Right lobe of liver (tissue), 6 donors: ENCODE measurements around the gene PKD2. TPM values are rescaled to one million over a fixed set of nuclear protein-coding genes. Genes with fewer than 3 reads are reported as not detected.
A peak's percentile ranks its signal among the peaks of the same experiment; 100 is the strongest.
"Not testable (repeated sequence)": the region's sequence is repeated elsewhere in the genome, so short reads cannot be mapped to it uniquely, and the experiment has no call there.

Experiments
- ATAC-seq, 4 donors: fragments of 200-7000 bp; cut with Tn5 transposase; one replicate each; pipeline ENCODE4 v1.9.1; 2020; ENCODE audit warnings: mild to moderate bottlenecking in 4 of 4, moderate library complexity in 4 of 4
- DNase-seq, 3 donors: peaks; one replicate each; pipeline ENCODE4 v3.0.0-alpha.2; 2020
- H3K27ac ChIP-seq, 3 donors: fragments of 200-600 bp; one replicate each; pipeline ENCODE4 v1.8.0; 2022
- H3K27me3 ChIP-seq, 2 donors: fragments of 200-600 bp; one replicate each; pipeline ENCODE4 v1.8.0; 2022
- H3K36me3 ChIP-seq, 4 donors: fragments of 200-600 bp; sonication (generic) in 1 of 4; one replicate each; pipeline versions ENCODE4 v1.5.1 to v1.8.0; 2017 to 2022; ENCODE audit warnings: control low read depth in 1 of 4
- H3K4me1 ChIP-seq, 4 donors: fragments of 200-600 bp; sonication (generic) in 1 of 4; one replicate each; pipeline versions ENCODE4 v1.5.1 to v1.8.0; 2017 to 2022; ENCODE audit warnings: control low read depth in 1 of 4
- H3K4me3 ChIP-seq, 3 donors: fragments of 200-600 bp; one replicate each; pipeline ENCODE4 v1.8.0; 2022
- H3K9me3 ChIP-seq, 4 donors: fragments of 200-600 bp; sonication (generic) in 1 of 4; one replicate each; pipeline versions ENCODE4 v1.5.1 to v1.8.0; 2017 to 2022; ENCODE audit warnings: control low read depth in 1 of 4
- POLR2A ChIP-seq: fragments of 450-650 bp; IDR thresholded peaks from one replicate; pipeline ENCODE4 v1.6.1; 2017; ENCODE audit warnings: antibody characterized with exemption, mild to moderate bottlenecking
- WGBS: methylation state at CpG from one replicate; pipeline ENCODE4 v1.1.6; 2018; ENCODE audit warnings: low coverage, low lambda C conversion rate; ENCODE audit not compliant: insufficient coverage; ENCODE audit errors: missing lambda C conversion rate; 5-methylcytosine and 5-hydroxymethylcytosine counted together
- intact Hi-C, 2 donors: fragments of 100-400 bp; cut with DNase I; formaldehyde crosslinking; loops; one replicate each; pipeline versions ENCODE4 v1.11.2 to v1.14.1; 2022
- total RNA-seq, 6 experiments: library from RNA; depleted of rRNA in 2 of 6; stranded (reverse); fragments of >200 nt in 2 of 6; fragmentation: NEBNext Ultra II Directional in 3 of 6; extraction: Animal tissue kit (Norgen Biotek cat#: 25700) in 3 of 6; gene quantifications; one replicate each; pipeline versions ENCODE4 v1.1.0 to v1.2.4, GENCODE V29; 2016 to 2023
- TF ChIP-seq, protein P1 (sequence below), 4 donors: fragments of 200-600 bp in 3 of 4; fragments of 450-650 bp in 1 of 4; IDR thresholded peaks; one replicate each; pipeline versions ENCODE4 v1.5.1 to v1.8.0; 2016 to 2022; ENCODE audit warnings: antibody characterized with exemption in 4 of 4, mild to moderate bottlenecking in 2 of 4
- donor health status: DM: no; HTN: yes; CAD: no.
- donor health status: DM: no; HTN: no; CAD: no.
- donor health status: DM: no; HTN: no; CAD: no.
- donor health status: DM: no; HTN: yes; CAD: no.
- donor health status: DM: no; HTN: yes; CAD: no.

The PKD2 gene
- total RNA-seq, 6 experiments from 2014 or later, result 5.5 to 9.0 (median 6.7) TPM

DNA sequence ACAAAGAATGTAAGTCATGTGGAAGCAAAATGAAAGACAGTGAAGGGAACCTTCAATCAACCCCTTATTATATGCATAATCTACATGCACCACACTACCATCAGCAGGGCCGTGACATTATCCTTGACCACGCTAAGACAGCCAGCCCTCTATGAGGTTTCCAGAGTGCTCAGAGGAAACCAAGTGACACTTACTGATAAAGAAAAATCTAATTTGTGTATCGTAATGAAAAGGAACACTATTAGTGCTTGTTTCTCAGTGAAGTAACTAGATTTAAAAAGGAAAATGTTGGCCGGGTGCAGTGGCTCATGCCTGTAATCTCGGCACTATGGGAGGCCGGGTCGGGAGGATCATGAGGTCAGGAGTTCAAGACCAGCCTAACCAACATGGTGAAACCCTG, 94.6 kb downstream of the PKD2 start:
- no peak for TF ChIP-seq POLR2A
- TF ChIP-seq, protein P1, sequence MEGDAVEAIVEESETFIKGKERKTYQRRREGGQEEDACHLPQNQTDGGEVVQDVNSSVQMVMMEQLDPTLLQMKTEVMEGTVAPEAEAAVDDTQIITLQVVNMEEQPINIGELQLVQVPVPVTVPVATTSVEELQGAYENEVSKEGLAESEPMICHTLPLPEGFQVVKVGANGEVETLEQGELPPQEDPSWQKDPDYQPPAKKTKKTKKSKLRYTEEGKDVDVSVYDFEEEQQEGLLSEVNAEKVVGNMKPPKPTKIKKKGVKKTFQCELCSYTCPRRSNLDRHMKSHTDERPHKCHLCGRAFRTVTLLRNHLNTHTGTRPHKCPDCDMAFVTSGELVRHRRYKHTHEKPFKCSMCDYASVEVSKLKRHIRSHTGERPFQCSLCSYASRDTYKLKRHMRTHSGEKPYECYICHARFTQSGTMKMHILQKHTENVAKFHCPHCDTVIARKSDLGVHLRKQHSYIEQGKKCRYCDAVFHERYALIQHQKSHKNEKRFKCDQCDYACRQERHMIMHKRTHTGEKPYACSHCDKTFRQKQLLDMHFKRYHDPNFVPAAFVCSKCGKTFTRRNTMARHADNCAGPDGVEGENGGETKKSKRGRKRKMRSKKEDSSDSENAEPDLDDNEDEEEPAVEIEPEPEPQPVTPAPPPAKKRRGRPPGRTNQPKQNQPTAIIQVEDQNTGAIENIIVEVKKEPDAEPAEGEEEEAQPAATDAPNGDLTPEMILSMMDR (IDR thresholded peaks at IDR 0.05), result no peak
- no peak for ATAC-seq
- no peak overlapping the region for H3K4me3 ChIP-seq
- 81% methylated on average over 6 of the region's 7 CpGs for WGBS
- DNase-seq, result no peak
- H3K9me3 ChIP-seq, result no peaks in the 10 kb centered on the region
- H3K4me1 ChIP-seq, result peaks cover 0 to 23% (median 7%) of the 10 kb centered on the region in 4 donors
- H3K36me3 ChIP-seq, result no peaks in the 10 kb centered on the region
- no peak overlapping the region for H3K27ac ChIP-seq
- intact Hi-C loops, result no loop called here
- H3K27me3 ChIP-seq, result no peaks in the 10 kb centered on the region

DNA sequence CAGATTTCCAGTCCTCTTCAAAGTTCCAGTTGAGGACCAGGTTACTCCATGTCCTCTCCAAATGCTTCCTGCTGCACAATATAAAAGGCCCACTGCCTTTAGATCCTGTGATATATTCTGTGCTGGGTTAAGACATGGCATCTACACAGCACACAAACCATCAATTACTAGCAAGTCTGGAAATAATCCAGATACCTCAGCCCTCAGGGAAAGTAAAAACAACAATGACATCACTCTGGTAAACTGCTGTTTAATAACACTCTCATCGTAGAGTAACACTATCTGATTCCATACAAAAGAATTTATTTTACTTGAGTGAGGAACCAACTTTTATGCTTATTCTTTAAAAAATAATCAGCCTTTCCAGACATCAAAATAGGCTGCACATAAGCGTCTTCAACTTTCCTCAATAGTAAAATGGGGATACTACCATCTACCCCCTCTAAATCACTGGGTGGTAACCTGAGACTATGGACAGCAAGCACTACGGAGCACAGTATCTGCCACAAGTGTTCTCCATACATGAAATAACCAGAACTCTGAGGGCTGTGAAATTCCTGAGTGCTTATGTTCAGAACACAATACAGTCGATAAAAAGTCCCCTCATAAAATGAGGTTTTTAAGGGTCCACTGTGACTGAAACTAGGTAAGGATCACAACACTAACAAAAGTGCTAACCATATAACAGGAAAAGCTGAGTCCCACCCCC, 97.6 kb downstream of the PKD2 start:
- Histone ChIP-seq H3K9me3 (no peaks in the 10 kb centered on the region), H3K27ac (peak overlapping the region; percentile 8 to 73 (median 48)), H3K4me3 (no peak overlapping the region), H3K27me3 (no peaks in the 10 kb centered on the region), H3K4me1 (peaks cover 0 to 43% (median 15%) of the 10 kb centered on the region in 4 donors), H3K36me3 (no peaks in the 10 kb centered on the region)
- whole genome bisulfite sequencing, result 60% methylated on average over 4 of the region's 4 CpGs
- no peak for DNase-seq
- TF ChIP-seq, protein P1 (IDR thresholded peaks at IDR 0.05), result no peak
- no peak for TF ChIP-seq POLR2A
- intact Hi-C loops, result no loop called here
- peak in 1 of 4 donors; percentile 51 for ATAC-seq

DNA sequence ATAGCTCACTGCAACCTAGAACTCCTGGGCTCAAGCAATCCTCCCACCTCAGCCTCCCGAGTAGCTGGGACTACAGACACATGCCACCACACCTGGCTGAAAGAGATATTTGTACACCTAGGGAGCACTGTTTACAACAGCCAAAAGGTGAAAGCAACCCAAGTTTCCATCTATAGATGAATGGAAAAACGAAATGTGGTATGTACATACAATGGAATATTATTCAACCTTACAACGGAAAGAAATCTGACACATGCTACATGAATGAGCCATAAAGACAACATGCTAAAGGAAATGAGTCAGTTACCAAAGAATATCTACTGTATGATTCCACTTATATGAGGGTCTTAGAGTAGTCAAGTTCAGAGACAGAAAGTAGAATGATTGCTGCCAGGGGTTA, 98.8 kb downstream of the PKD2 start:
- H3K27ac ChIP-seq, result peak overlapping the region in 2 of 3 donors; percentile 48 to 73
- no peak for ATAC-seq

DNA sequence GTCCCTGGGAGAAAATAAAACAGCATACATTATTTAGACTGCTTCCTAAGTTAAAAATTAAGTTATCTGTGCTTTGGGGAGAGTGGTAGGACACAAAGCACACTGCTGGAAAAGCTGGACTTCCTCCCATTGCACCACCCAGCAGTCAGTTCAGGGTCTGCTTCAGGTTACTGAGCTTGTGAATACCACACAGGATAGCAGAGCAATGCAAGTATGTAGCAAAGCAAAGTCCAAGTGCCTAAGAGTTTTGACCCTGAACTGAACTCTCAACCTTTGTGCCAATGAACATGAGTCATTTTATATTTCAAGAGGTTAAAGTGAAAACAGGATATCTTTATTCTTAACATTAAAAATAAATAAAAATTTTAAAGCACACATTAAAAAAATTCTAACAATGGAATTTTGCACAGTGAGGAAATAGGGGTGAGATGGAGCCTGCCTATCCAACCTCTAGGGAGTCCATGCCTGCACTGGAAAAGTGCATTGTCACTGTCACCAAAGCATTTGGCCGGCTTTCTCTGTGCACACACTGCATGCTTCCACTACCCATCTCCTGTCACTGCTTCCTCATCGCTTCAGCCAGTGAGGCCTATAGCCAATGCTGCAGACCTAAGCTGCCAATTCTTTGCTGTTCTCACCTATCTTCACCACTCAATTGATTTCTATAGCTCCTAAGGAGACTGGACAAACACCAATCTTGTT, 100.1 kb downstream of the PKD2 start:
- TF ChIP-seq, protein P1 (IDR thresholded peaks at IDR 0.05), result no peak
- TF ChIP-seq POLR2A, result no peak
- Histone ChIP-seq H3K36me3 (no peaks in the 10 kb centered on the region), H3K27ac (peak overlapping the region; percentile 11 to 73 (median 48)), H3K27me3 (no peaks in the 10 kb centered on the region), H3K4me1 (peaks cover 0 to 56% (median 18%) of the 10 kb centered on the region in 4 donors), H3K4me3 (no peak overlapping the region), H3K9me3 (no peaks in the 10 kb centered on the region)
- WGBS, result 7% methylated on average over 2 of the region's 2 CpGs
- intact Hi-C loops, result no loop called here
- DNase-seq (peak; percentile 48 to 90 (median 85)), ATAC-seq (peak; percentile 83 to 94 (median 88))

More for the DNA sequence above, 98.8 kb downstream of the PKD2 start:
- WGBS, result 55% methylated on average over 3 of the region's 3 CpGs
- TF ChIP-seq, protein P1 (IDR thresholded peaks at IDR 0.05), result no peak
- no peak for TF ChIP-seq POLR2A
- Histone ChIP-seq H3K4me3 (peak overlapping the region in 1 of 3 donors; percentile 9), H3K36me3 (no peaks in the 10 kb centered on the region), H3K27me3 (no peaks in the 10 kb centered on the region), H3K4me1 (peaks cover 0 to 55% (median 18%) of the 10 kb centered on the region in 4 donors), H3K9me3 (no peaks in the 10 kb centered on the region)
- no peak for DNase-seq
- intact Hi-C loops, result no loop called here

DNA sequence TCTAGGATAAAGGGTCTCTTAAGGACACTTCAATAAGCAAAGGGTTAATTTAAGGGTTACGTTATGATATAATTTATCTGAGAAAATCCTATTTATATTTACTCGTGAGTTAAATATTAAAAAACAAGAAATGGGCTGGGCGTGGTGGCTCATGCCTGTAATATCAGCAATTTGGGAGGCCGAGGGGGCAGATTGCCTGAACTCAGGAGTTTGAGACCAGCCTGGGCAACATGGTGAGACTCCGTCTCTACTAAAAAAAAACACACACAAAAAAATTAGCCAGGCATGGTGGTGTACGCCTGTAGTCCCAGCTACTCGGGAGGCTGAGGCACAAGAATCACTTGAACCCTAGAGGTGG, 100.7 kb downstream of the PKD2 start:
- H3K4me3 ChIP-seq, H3K9me3 ChIP-seq, H3K27me3 ChIP-seq, intact Hi-C loops, H3K36me3 ChIP-seq: not testable (repeated sequence)
- WGBS, result 19% methylated on average over 7 of the region's 7 CpGs
- ATAC-seq, result peak in 3 of 4 donors; percentile 1 to 33 (median 5)
- Histone ChIP-seq H3K27ac (peak overlapping the region; percentile 18 to 73 (median 48)), H3K4me1 (peaks cover 0 to 56% (median 18%) of the 10 kb centered on the region in 4 donors)
- DNase-seq, result peak in 1 of 3 donors; percentile 60
